DOHH2 (cell line): ENCODE measurements around the gene CD58.
"Not testable (repeated sequence)": the region's sequence is repeated elsewhere in the genome, so short reads cannot be mapped to it uniquely, and the experiment has no call there.

Experiments used
- H3F3A ChIP-seq: fragments of 200-600 bp; sonication (generic), shearing (Covaris generic); 2 replicates; pipeline ENCODE4 v1.6.0; 2016; ENCODE audit warnings: antibody characterized with exemption, mild to moderate bottlenecking; ENCODE audit not compliant: control insufficient read depth, insufficient read depth
- H3K27ac ChIP-seq: fragments of 200-600 bp; sonication (generic); 2 replicates; pipeline ENCODE4 v1.5.1; 2014; ENCODE audit warnings: low read depth, mild to moderate bottlenecking, low read length, moderate library complexity
- H3K27me3 ChIP-seq: fragments of 200-600 bp; sonication (generic); 2 replicates; pipeline ENCODE4 v1.6.1; 2014; ENCODE audit warnings: mild to moderate bottlenecking, low read length, mixed read lengths; ENCODE audit not compliant: control insufficient read depth
- H3K36me3 ChIP-seq: fragments of 200-600 bp; sonication (generic); 2 replicates; pipeline ENCODE4 v1.6.1; 2014; ENCODE audit warnings: mild to moderate bottlenecking, low read length, moderate library complexity, mixed read lengths; ENCODE audit not compliant: control insufficient read depth
- H3K4me1 ChIP-seq: fragments of 200-600 bp; sonication (generic); 2 replicates; pipeline ENCODE4 v1.6.1; 2014; ENCODE audit warnings: mild to moderate bottlenecking, low read length, mixed read lengths; ENCODE audit not compliant: control insufficient read depth
- H3K4me2 ChIP-seq: fragments of 200-600 bp; sonication (generic); 2 replicates; pipeline ENCODE4 v1.6.0; 2014; ENCODE audit warnings: mild to moderate bottlenecking, low read length, moderate library complexity
- H3K4me3 ChIP-seq: fragments of 200-600 bp; sonication (generic); 2 replicates; pipeline ENCODE4 v1.5.1; 2014; ENCODE audit warnings: mild to moderate bottlenecking, low read length, mixed read lengths
- H3K79me2 ChIP-seq: fragments of 200-600 bp; sonication (generic); 2 replicates; pipeline ENCODE4 v1.6.1; 2014; ENCODE audit warnings: mild to moderate bottlenecking, low read length, mixed read lengths; ENCODE audit not compliant: control insufficient read depth
- H3K9me2 ChIP-seq: fragments of 200-600 bp; sonication (generic); replicated peaks from 2 replicates; pipeline ENCODE4 v1.6.1; 2014; ENCODE audit warnings: mild to moderate bottlenecking, low read length, mixed read lengths; ENCODE audit not compliant: control insufficient read depth
- H3K9me3 ChIP-seq: fragments of 200-600 bp; sonication (generic); 2 replicates; pipeline ENCODE4 v1.6.1; 2014; ENCODE audit warnings: antibody characterized with exemption, low read length, mixed read lengths; ENCODE audit not compliant: control insufficient read depth, insufficient read depth
- H4K20me1 ChIP-seq: fragments of 200-600 bp; sonication (generic); 2 replicates; pipeline ENCODE4 v1.6.0; 2014; ENCODE audit warnings: low read depth, mild to moderate bottlenecking, antibody characterized with exemption, low read length, moderate library complexity; ENCODE audit not compliant: control insufficient read depth, insufficient read depth
- EZH2phosphoT487 ChIP-seq: fragments of 200-600 bp; sonication (generic); IDR thresholded peaks from 2 replicates; pipeline ENCODE4 v1.6.1; 2017; ENCODE audit warnings: borderline replicate concordance, mild to moderate bottlenecking, antibody characterized with exemption, low read length, moderate library complexity, mixed read lengths
- TF ChIP-seq, protein P1 (sequence below): fragments of 200-600 bp; sonication (generic); IDR thresholded peaks from one replicate; pipeline ENCODE4 v1.5.1; 2014; ENCODE audit warnings: antibody characterized with exemption, mild to moderate bottlenecking, low read depth, low read length; ENCODE audit not compliant: poor library complexity, severe bottlenecking

Gene CD58

GRCh38 chr1:116567790-116568661 lies 2.8 kb downstream of the CD58 start:
- no peak overlapping the region for H3K27ac ChIP-seq
- H3K9me2 ChIP-seq, result no peaks in the 10 kb centered on the region
- H3K9me3 ChIP-seq, result peaks cover 6% of the 10 kb centered on the region; the same call in 1 of the 2 replicates
- peaks cover 21% of the 10 kb centered on the region for H3K27me3 ChIP-seq
- H3K79me2 ChIP-seq, result no peaks in the 10 kb centered on the region
- no peaks in the 10 kb centered on the region for H3K36me3 ChIP-seq
- peaks cover 17% of the 10 kb centered on the region for H3K4me1 ChIP-seq
- no peak overlapping the region for H3K4me2 ChIP-seq
- H3F3A ChIP-seq, result no peaks in the 10 kb centered on the region
- H3K4me3 ChIP-seq, result no peak overlapping the region
- no peaks in the 10 kb centered on the region for H4K20me1 ChIP-seq
- no peak for TF ChIP-seq EZH2phosphoT487
- TF ChIP-seq, protein P1, sequence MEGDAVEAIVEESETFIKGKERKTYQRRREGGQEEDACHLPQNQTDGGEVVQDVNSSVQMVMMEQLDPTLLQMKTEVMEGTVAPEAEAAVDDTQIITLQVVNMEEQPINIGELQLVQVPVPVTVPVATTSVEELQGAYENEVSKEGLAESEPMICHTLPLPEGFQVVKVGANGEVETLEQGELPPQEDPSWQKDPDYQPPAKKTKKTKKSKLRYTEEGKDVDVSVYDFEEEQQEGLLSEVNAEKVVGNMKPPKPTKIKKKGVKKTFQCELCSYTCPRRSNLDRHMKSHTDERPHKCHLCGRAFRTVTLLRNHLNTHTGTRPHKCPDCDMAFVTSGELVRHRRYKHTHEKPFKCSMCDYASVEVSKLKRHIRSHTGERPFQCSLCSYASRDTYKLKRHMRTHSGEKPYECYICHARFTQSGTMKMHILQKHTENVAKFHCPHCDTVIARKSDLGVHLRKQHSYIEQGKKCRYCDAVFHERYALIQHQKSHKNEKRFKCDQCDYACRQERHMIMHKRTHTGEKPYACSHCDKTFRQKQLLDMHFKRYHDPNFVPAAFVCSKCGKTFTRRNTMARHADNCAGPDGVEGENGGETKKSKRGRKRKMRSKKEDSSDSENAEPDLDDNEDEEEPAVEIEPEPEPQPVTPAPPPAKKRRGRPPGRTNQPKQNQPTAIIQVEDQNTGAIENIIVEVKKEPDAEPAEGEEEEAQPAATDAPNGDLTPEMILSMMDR, result no peak

- Histone ChIP-seq H4K20me1 (no peaks in the 10 kb centered on the region), H3K4me2 (no peak overlapping the region), H3K4me1 (peaks cover 10% of the 10 kb centered on the region), H3K79me2 (no peaks in the 10 kb centered on the region), H3F3A (no peaks in the 10 kb centered on the region), H3K27ac (no peak overlapping the region), H3K27me3 (no peaks in the 10 kb centered on the region), H3K36me3 (no peaks in the 10 kb centered on the region), H3K4me3 (no peak overlapping the region), H3K9me2 (no peaks in the 10 kb centered on the region), H3K9me3 (peaks cover 9% of the 10 kb centered on the region; the same call in 1 of the 2 replicates)
- TF ChIP-seq, protein P1, result no peak
These were observed 5.6 kb downstream of the CD58 start for GRCh38 chr1:116565222-116565621.

GRCh38 chr1:116564426-116564825 lies 6.4 kb downstream of the CD58 start:
- Histone ChIP-seq H3K36me3 (no peaks in the 10 kb centered on the region), H3K79me2 (no peaks in the 10 kb centered on the region), H3K27ac (no peak overlapping the region), H3K4me2 (no peak overlapping the region), H3K9me3 (peaks cover 9% of the 10 kb centered on the region; the same call in 1 of the 2 replicates), H4K20me1 (no peaks in the 10 kb centered on the region), H3K4me3 (no peak overlapping the region), H3K27me3 (no peaks in the 10 kb centered on the region), H3K9me2 (no peaks in the 10 kb centered on the region), H3F3A (no peaks in the 10 kb centered on the region), H3K4me1 (peaks cover 4% of the 10 kb centered on the region; the same call in 1 of the 2 replicates)
- TF ChIP-seq, protein P1, result no peak
- TF ChIP-seq EZH2phosphoT487, result no peak

- H3K27ac ChIP-seq, H3K9me2 ChIP-seq, H3K9me3 ChIP-seq, H3K4me1 ChIP-seq, H3K27me3 ChIP-seq, H4K20me1 ChIP-seq, H3K79me2 ChIP-seq, H3F3A ChIP-seq, H3K4me3 ChIP-seq, H3K4me2 ChIP-seq, H3K36me3 ChIP-seq: not testable (repeated sequence)
These were observed 8.4 kb downstream of the CD58 start for GRCh38 chr1:116562465-116562864.
